ENCODE data around the gene UBE2F. TPM values are rescaled to one million over a fixed set of nuclear protein-coding genes. Genes with fewer than 3 reads are reported as not detected.

Gene UBE2F
- total and polyA plus RNA-seq, 8 donors = 6.4 to 87.0 (median 44.9) TPM; not detected in 1

GRCh38 chr2:238009563-238009962 lies 42.7 kb downstream of the UBE2F start:
- Histone ChIP-seq H3K4me3 (no peak overlapping the region), H3K9me3 (no peaks in the 10 kb centered on the region), H3K4me1 (peaks cover 0 to 8% (median 0%) of the 10 kb centered on the region in 4 donors), H3K36me3 (peaks cover 0 to 12% (median 2%) of the 10 kb centered on the region in 4 donors), H3K27me3 (no peaks in the 10 kb centered on the region), H3K27ac (no peak overlapping the region)
- TF ChIP-seq POLR2A (IDR thresholded peaks at IDR 0.05) = no peak
- no peak for TF ChIP-seq POLR2AphosphoS5 (IDR thresholded peaks at IDR 0.05)
- no peak for TF ChIP-seq EP300 (IDR thresholded peaks at IDR 0.05)
- TF ChIP-seq CTCF (IDR thresholded peaks at IDR 0.05) = no peak
- intact Hi-C loops (cut with DNase I; ENCODE audit: low total_unique reads) = no loop called here
- DNase-seq = no peak
- WGBS, 5 donors = 76 to 90% (median 86%) methylated on average over 2 of the region's 2 CpGs

DNA sequence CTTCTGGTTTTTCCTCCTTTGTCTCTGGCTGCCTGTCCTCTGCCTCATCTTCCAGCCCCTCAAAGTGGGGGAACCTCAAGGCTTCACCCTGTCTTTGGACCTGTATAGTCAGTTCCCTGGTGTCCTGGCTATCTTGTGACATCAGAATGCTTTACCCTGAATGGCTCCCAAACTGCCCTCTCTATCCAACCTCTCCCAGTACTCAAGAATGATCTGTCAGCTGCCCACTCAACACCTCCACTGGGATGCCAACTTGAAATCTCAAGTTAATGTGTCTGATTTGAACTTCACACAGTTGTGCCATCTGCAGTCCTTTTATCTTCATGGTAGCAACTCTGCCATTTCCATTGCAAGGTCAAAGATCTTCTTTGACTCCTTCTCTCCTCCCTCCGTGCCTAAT lies 43.8 kb downstream of the UBE2F start:
- Histone ChIP-seq H3K27ac (no peak overlapping the region), H3K4me1 (peaks cover 0 to 8% (median 0%) of the 10 kb centered on the region in 4 donors), H3K36me3 (peaks cover 0 to 12% (median 2%) of the 10 kb centered on the region in 4 donors), H3K27me3 (no peaks in the 10 kb centered on the region), H3K4me3 (no peak overlapping the region), H3K9me3 (no peaks in the 10 kb centered on the region)
- WGBS, 5 donors = 85 to 100% (median 89%) methylated on average over 1 of the region's 1 CpG
- no peak for DNase-seq
- intact Hi-C loops (cut with DNase I; ENCODE audit: low total_unique reads) = no loop called here
- TF ChIP-seq EP300 (IDR thresholded peaks at IDR 0.05) = no peak
- no peak for TF ChIP-seq POLR2A (IDR thresholded peaks at IDR 0.05)
- no peak for TF ChIP-seq POLR2AphosphoS5 (IDR thresholded peaks at IDR 0.05)
- no peak for TF ChIP-seq CTCF (IDR thresholded peaks at IDR 0.05)

DNA sequence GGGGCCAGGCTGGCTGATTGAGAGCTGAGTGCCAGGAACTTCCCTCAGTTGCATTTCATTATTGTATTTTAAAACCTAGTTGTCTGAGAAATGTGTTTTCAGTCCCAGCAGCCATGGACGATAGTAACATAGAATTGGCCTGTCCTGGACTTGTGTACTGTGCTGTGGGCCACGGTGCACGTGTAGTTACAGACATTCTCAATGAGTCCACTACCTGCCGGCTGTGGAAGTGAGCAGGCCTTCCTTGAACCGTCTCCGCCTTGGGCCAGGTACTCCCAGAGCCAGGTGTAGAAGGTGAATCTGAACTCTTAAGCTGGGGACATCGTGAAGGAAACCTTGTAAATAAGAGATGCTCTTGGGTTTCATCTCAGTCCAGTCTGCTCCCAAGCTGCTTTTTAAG lies 47.0 kb downstream of the UBE2F start:
- Histone ChIP-seq H3K4me3 (no peak overlapping the region), H3K27me3 (no peaks in the 10 kb centered on the region), H3K9me3 (no peaks in the 10 kb centered on the region), H3K27ac (no peak overlapping the region), H3K36me3 (peaks cover 0 to 30% (median 19%) of the 10 kb centered on the region in 4 donors), H3K4me1 (no peaks in the 10 kb centered on the region)
- TF ChIP-seq CTCF (IDR thresholded peaks at IDR 0.05) (no peak), POLR2AphosphoS5 (IDR thresholded peaks at IDR 0.05) (no peak), POLR2A (IDR thresholded peaks at IDR 0.05) (no peak), EP300 (IDR thresholded peaks at IDR 0.05) (no peak)
- intact Hi-C loops (cut with DNase I; ENCODE audit: low total_unique reads) = no loop called here
- no peak for DNase-seq
- 94 to 96% (median 96%) methylated on average over 7 of the region's 7 CpGs for WGBS, 5 donors

DNA sequence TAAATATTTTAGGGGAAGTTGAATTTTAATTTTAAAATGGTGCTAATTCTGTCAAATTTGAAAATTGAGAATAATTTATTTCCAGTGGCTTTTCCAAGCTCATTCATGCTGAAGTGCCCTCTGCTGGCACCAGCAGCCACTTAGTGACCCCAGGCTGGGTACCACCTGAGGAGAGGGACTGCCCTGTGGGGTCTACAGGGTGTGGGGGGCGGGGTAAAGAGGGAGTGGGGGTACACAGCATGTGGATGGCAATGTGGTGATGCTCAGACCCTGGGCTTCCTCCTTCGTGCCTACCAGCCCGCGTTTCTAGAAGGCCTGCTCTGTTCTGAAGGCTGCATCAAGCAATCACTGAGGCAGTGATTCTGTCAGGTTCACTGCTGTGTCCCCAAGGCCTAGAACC lies 48.9 kb downstream of the UBE2F start:
- peaks cover 0 to 43% (median 30%) of the 10 kb centered on the region in 4 donors for H3K36me3 ChIP-seq
- no peak for TF ChIP-seq EP300 (IDR thresholded peaks at IDR 0.05)
- no peak for TF ChIP-seq CTCF (IDR thresholded peaks at IDR 0.05)
- TF ChIP-seq POLR2A (IDR thresholded peaks at IDR 0.05) = no peak
- H3K27me3 ChIP-seq = no peaks in the 10 kb centered on the region
- no peaks in the 10 kb centered on the region for H3K9me3 ChIP-seq
- no peaks in the 10 kb centered on the region for H3K4me1 ChIP-seq
- no peak overlapping the region for H3K27ac ChIP-seq
- H3K4me3 ChIP-seq = no peak overlapping the region
- 74 to 96% (median 91%) methylated on average over 4 of the region's 4 CpGs for WGBS, 5 donors
- no peak for DNase-seq
- intact Hi-C loops (cut with DNase I; ENCODE audit: low total_unique reads) = no loop called here
